Body of pancreas (tissue), 4 donors: ENCODE measurements around the gene AFG1L. TPM values are rescaled to one million over a fixed set of nuclear protein-coding genes. Genes with fewer than 3 reads are reported as not detected.

Experiments
- ATAC-seq: fragments of 150-250 bp; one replicate; pipeline ENCODE4 v1.9.1; 2016
- DNase-seq, 4 donors: peaks; one replicate each; pipeline ENCODE4 v3.0.0-alpha.2; 2019
- H3K27ac ChIP-seq, 4 donors: fragments of 200-600 bp; sonication (generic); 1 replicate in 3 of 4; 2 replicates in 1 of 4; pipeline versions ENCODE4 v1.5.1 to v1.6.1; 2016 to 2019; ENCODE audit warnings: mild to moderate bottlenecking in 1 of 4, mixed read lengths in 1 of 4, moderate library complexity in 1 of 4
- H3K27me3 ChIP-seq, 2 donors: fragments of 200-600 bp; sonication (generic); one replicate each; pipeline ENCODE4 v1.6.0; 2016; ENCODE audit warnings: mild to moderate bottlenecking in 1 of 2
- H3K36me3 ChIP-seq, 2 donors: fragments of 200-600 bp; sonication (generic); replicated peaks in 1 of 2; 2 replicates each; pipeline ENCODE4 v1.5.1; 2016; ENCODE audit warnings: low read depth in 2 of 2; ENCODE audit not compliant: insufficient read depth in 1 of 2
- H3K4me1 ChIP-seq: fragments of 200-600 bp; sonication (generic); one replicate; pipeline ENCODE4 v1.6.0; 2016
- H3K4me3 ChIP-seq, 2 donors: fragments of 200-600 bp; sonication (generic); 1 replicate in 1 of 2; 2 replicates in 1 of 2; pipeline ENCODE4 v1.5.1; 2016 to 2019
- H3K9me3 ChIP-seq, 3 donors: fragments of 200-600 bp; sonication (generic); 1 replicate in 2 of 3; 2 replicates in 1 of 3; pipeline ENCODE4 v1.5.1; 2016
- POLR2A ChIP-seq, 3 donors: fragments of 450-650 bp; IDR thresholded peaks; one replicate each; pipeline ENCODE4 v1.6.1; 2016; ENCODE audit warnings: antibody characterized with exemption in 3 of 3, mild to moderate bottlenecking in 2 of 3
- whole genome bisulfite sequencing, 2 donors: methylation state at CpG; one replicate each; pipeline ENCODE4 v1.1.5; 2017; 5-methylcytosine and 5-hydroxymethylcytosine counted together
- intact Hi-C: fragments of 100-400 bp; cut with DNase I; formaldehyde crosslinking; loops from one replicate; pipeline ENCODE4 v1.15.1; 2023
- total RNA-seq, 2 donors: library from RNA; depleted of rRNA; stranded (reverse); fragments of >200 nt; gene quantifications; one replicate each; pipeline ENCODE4 v1.1.0, GENCODE V29; 2016
- TF ChIP-seq, protein P1 (sequence below), 7 experiments: fragments of 450-650 bp in 4 of 7; fragments of 200-600 bp in 3 of 7; sonication (generic) in 3 of 7; IDR thresholded peaks; one replicate each; pipeline ENCODE4 v1.5.1; 2016 to 2019; ENCODE audit warnings: antibody characterized with exemption in 7 of 7

AFG1L gene
- total RNA-seq, 2 donors from 2014 or later, result 1.6 to 4.0 TPM

- peak; percentile 35 for ATAC-seq
- peaks cover 8% of the 10 kb centered on the region for H3K4me1 ChIP-seq
- TF ChIP-seq, protein P1, sequence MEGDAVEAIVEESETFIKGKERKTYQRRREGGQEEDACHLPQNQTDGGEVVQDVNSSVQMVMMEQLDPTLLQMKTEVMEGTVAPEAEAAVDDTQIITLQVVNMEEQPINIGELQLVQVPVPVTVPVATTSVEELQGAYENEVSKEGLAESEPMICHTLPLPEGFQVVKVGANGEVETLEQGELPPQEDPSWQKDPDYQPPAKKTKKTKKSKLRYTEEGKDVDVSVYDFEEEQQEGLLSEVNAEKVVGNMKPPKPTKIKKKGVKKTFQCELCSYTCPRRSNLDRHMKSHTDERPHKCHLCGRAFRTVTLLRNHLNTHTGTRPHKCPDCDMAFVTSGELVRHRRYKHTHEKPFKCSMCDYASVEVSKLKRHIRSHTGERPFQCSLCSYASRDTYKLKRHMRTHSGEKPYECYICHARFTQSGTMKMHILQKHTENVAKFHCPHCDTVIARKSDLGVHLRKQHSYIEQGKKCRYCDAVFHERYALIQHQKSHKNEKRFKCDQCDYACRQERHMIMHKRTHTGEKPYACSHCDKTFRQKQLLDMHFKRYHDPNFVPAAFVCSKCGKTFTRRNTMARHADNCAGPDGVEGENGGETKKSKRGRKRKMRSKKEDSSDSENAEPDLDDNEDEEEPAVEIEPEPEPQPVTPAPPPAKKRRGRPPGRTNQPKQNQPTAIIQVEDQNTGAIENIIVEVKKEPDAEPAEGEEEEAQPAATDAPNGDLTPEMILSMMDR (IDR thresholded peaks at IDR 0.05), result peak in 3 of 7 experiments; percentile 15 to 22 (median 18)
- peak in 2 of 3 donors; percentile 63 to 76 for TF ChIP-seq POLR2A (IDR thresholded peaks at IDR 0.05)
- H3K27me3 ChIP-seq, result no peaks in the 10 kb centered on the region
- no peaks in the 10 kb centered on the region for H3K36me3 ChIP-seq
- peak overlapping the region; percentile 38 to 47 for H3K4me3 ChIP-seq
- 0% methylated on average over 30 to 46 of the region's 105 CpGs for WGBS, 2 donors
- intact Hi-C loops, result no loop called here
- peak; percentile 77 to 88 (median 80) for DNase-seq
- H3K9me3 ChIP-seq, result no peaks in the 10 kb centered on the region
- peak overlapping the region; percentile 97 to 99 (median 99) for H3K27ac ChIP-seq
Observed at GRCh38 chr6:108557494-108558371, 262.9 kb downstream of the AFG1L start.

- no peaks in the 10 kb centered on the region for H3K9me3 ChIP-seq
- intact Hi-C loops, result no loop called here
- peak overlapping the region; percentile 97 to 99 (median 99) for H3K27ac ChIP-seq
- WGBS, 2 donors, result 0 to 1% methylated on average over 48 to 58 of the region's 58 CpGs
- DNase-seq, result peak; percentile 99
- peak overlapping the region; percentile 40 to 73 for H3K4me3 ChIP-seq
- TF ChIP-seq, protein P1 (IDR thresholded peaks at IDR 0.05), result no peak
- peak; percentile 34 to 44 (median 42) for TF ChIP-seq POLR2A (IDR thresholded peaks at IDR 0.05)
- peaks cover 8% of the 10 kb centered on the region for H3K4me1 ChIP-seq
- no peaks in the 10 kb centered on the region for H3K27me3 ChIP-seq
- no peaks in the 10 kb centered on the region for H3K36me3 ChIP-seq
- peak; percentile 70 for ATAC-seq
Observed at GRCh38 chr6:108558372-108559096, 263.7 kb downstream of the AFG1L start.

GRCh38 chr6:108559097-108559883 is 264.4 kb downstream of the AFG1L start:
- H3K27ac ChIP-seq, result peak overlapping the region; percentile 97 to 99 (median 99)
- no peaks in the 10 kb centered on the region for H3K36me3 ChIP-seq
- DNase-seq (peak; percentile 89 to 92 (median 90)), ATAC-seq (peak; percentile 63)
- TF ChIP-seq, protein P1 (IDR thresholded peaks at IDR 0.05), result no peak
- peak; percentile 71 to 91 (median 83) for TF ChIP-seq POLR2A (IDR thresholded peaks at IDR 0.05)
- peak overlapping the region; percentile 86 to 94 for H3K4me3 ChIP-seq
- WGBS, 2 donors, result 1% methylated on average over 22 to 69 of the region's 84 CpGs
- no peaks in the 10 kb centered on the region for H3K27me3 ChIP-seq
- peaks cover 14% of the 10 kb centered on the region for H3K4me1 ChIP-seq
- no peaks in the 10 kb centered on the region for H3K9me3 ChIP-seq
- intact Hi-C loops, result no loop called here

DNA sequence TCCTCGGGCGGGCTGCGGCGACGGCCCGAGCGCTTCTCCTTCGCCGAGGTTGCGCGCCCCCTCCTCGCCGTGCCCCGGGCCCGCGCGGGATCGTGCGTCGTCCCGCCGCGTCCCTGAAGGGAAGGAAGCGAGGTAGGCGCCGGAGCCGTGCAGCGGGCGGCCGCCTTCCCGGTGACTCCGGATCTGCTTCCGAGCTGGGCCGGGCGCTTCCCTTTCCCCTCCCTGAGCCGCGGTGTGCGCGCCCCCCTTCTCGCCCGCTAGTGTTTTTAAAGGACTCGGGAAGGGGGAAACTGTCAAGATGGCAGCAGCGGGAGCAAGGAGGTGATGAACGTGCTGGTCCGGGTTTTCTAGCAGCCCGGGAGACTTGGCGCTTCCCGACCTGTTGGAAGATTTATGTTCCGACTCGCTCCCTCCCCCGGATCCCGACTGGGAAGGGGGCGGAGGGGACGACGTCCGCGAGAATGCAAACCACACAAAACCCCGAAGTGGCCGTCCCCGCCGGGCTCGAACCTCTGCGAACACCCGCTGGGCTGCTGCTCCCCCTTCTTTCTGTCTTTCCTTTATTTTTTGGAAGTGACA is 265.1 kb downstream of the AFG1L start:
- DNase-seq (peak; percentile 65 to 79 (median 68)), ATAC-seq (peak; percentile 1)
- TF ChIP-seq, protein P1 (IDR thresholded peaks at IDR 0.05), result no peak
- no peak for TF ChIP-seq POLR2A (IDR thresholded peaks at IDR 0.05)
- H3K27me3 ChIP-seq, result no peaks in the 10 kb centered on the region
- H3K27ac ChIP-seq, result peak overlapping the region; percentile 97 to 99 (median 99)
- 0 to 1% methylated on average over 23 to 44 of the region's 64 CpGs for WGBS, 2 donors
- intact Hi-C loops, result no loop called here
- peak overlapping the region; percentile 86 to 94 for H3K4me3 ChIP-seq
- H3K36me3 ChIP-seq, result no peaks in the 10 kb centered on the region
- no peaks in the 10 kb centered on the region for H3K9me3 ChIP-seq
- peaks cover 21% of the 10 kb centered on the region for H3K4me1 ChIP-seq
